Left renal cortex interstitium (tissue), 4 donors: ENCODE data around the gene RTTN. TPM values are rescaled to one million over a fixed set of nuclear protein-coding genes. Genes with fewer than 3 reads are reported as not detected.
A peak's percentile ranks its signal among the peaks of the same experiment; 100 is the strongest.

ENCODE experiments used
- DNase-seq, 4 donors: peaks; one replicate each; pipeline ENCODE4 v3.0.0-alpha.2; 2013; ENCODE audit warnings: low read depth in 4 of 4, low spot score in 2 of 4, missing footprints in 1 of 4
- polyA plus RNA-seq, 4 donors: library from polyadenylated mRNA; unstranded; fragments of 120-200 nt; gene quantifications; one replicate each; pipeline ENCODE4 v1.2.1, GENCODE V29; 2013; ENCODE audit not compliant: insufficient read length in 4 of 4

The RTTN gene
- polyA plus RNA-seq, 4 donors = 14.9 to 21.3 (median 18.7) TPM

GRCh38 chr18:70219688-70220087 lies 14.2 kb upstream of the RTTN start:
- no peak for DNase-seq

GRCh38 chr18:70216788-70217187 lies 11.3 kb upstream of the RTTN start:
- DNase-seq = no peak

GRCh38 chr18:70207181-70207580 lies 1.7 kb upstream of the RTTN start:
- DNase-seq = no peak

GRCh38 chr18:70200286-70200685 lies 5.2 kb downstream of the RTTN start:
- DNase-seq = no peak

GRCh38 chr18:70197844-70198243 lies 7.6 kb downstream of the RTTN start:
- DNase-seq = no peak

GRCh38 chr18:70197026-70197425 lies 8.5 kb downstream of the RTTN start:
- DNase-seq = no peak

GRCh38 chr18:70195852-70196434 lies 9.5 kb downstream of the RTTN start:
- DNase-seq = peak in 1 of 4 donors; percentile 10

- no peak for DNase-seq
Measured at GRCh38 chr18:70195014-70195614, 10.4 kb downstream of the RTTN start.

GRCh38 chr18:70194227-70194890 lies 11.1 kb downstream of the RTTN start:
- DNase-seq = no peak

GRCh38 chr18:70190529-70190928 lies 15.0 kb downstream of the RTTN start:
- DNase-seq = no peak

GRCh38 chr18:70188113-70188512 lies 17.4 kb downstream of the RTTN start:
- no peak for DNase-seq

GRCh38 chr18:70183441-70183840 lies 22.0 kb downstream of the RTTN start:
- no peak for DNase-seq

GRCh38 chr18:70182548-70182947 lies 22.9 kb downstream of the RTTN start:
- DNase-seq = no peak

- no peak for DNase-seq
Measured at GRCh38 chr18:70181725-70182124, 23.8 kb downstream of the RTTN start.

- DNase-seq = no peak
Measured at GRCh38 chr18:70181015-70181414, 24.5 kb downstream of the RTTN start.

GRCh38 chr18:70176537-70176936 lies 28.9 kb downstream of the RTTN start:
- DNase-seq = no peak

GRCh38 chr18:70175216-70175615 lies 30.3 kb downstream of the RTTN start:
- no peak for DNase-seq

GRCh38 chr18:70172225-70172624 lies 33.3 kb downstream of the RTTN start:
- DNase-seq = no peak

- DNase-seq = no peak
Measured at GRCh38 chr18:70169747-70170146, 35.7 kb downstream of the RTTN start.

- no peak for DNase-seq
Measured at GRCh38 chr18:70166668-70167067, 38.8 kb downstream of the RTTN start.

GRCh38 chr18:70165936-70166335 lies 39.6 kb downstream of the RTTN start:
- DNase-seq = no peak

- no peak for DNase-seq
Measured at GRCh38 chr18:70160073-70160678, 45.3 kb downstream of the RTTN start.
